IMR-90 (cell line): Measurements from ENCODE around the gene FBXL7. TPM values are rescaled to one million over a fixed set of nuclear protein-coding genes. Genes with fewer than 3 reads are reported as not detected.

Experiments
- ATAC-seq: fragments of 200-7000 bp; cut with Tn5 transposase; 2 replicates; pipeline ENCODE4 v1.9.1; 2020; ENCODE audit warnings: low read depth, mild to moderate bottlenecking, moderate library complexity
- BruUV-seq: library from RNA; stranded (reverse); fragments of 400-500 nt; replicated peaks from 2 replicates; lab custom pipeline; 2021; lab: Mats Ljungman, UMichigan
- CTCF ChIA-PET: fragments of 300-600 bp; formaldehyde crosslinking; extraction: SDS; loops from one replicate; lab custom pipeline; 2021; ENCODE audit warnings: antibody characterized with exemption; lab: Yijun Ruan, JAX
- POLR2A ChIA-PET: fragments of 300-600 bp; sonication (Branson Sonifier 250); formaldehyde crosslinking; loops from one replicate; lab custom pipeline; 2022; ENCODE audit warnings: antibody characterized with exemption; ENCODE audit not compliant: unreplicated experiment; lab: Charles Lee
- DNase-seq: peaks from one replicate; pipeline ENCODE4 v3.0.0; 2013
- H2AFZ ChIP-seq: replicated peaks from 2 replicates; pipeline ENCODE3; 2013; ENCODE audit warnings: low read length, mild to moderate bottlenecking; ENCODE audit not compliant: poor library complexity
- H2AK5ac ChIP-seq: 2 replicates; pipeline ENCODE4 v1.6.1; 2013; ENCODE audit warnings: low read depth, low read length, inconsistent platforms
- H2AK9ac ChIP-seq: replicated peaks from 2 replicates; pipeline ENCODE3; 2013; ENCODE audit warnings: mild to moderate bottlenecking, low read depth, low read length, moderate library complexity; ENCODE audit not compliant: poor library complexity
- H2BK120ac ChIP-seq: 2 replicates; pipeline ENCODE4 v1.6.1; 2013; ENCODE audit warnings: low read depth, low read length, inconsistent platforms
- H2BK15ac ChIP-seq: 3 replicates; pipeline ENCODE4 v1.6.1; 2013; ENCODE audit warnings: low read depth, low read length, inconsistent platforms
- H2BK20ac ChIP-seq: 2 replicates; pipeline ENCODE4 v1.6.1; 2013; ENCODE audit warnings: low read depth, mild to moderate bottlenecking, inconsistent platforms, low read length, moderate library complexity
- H2BK5ac ChIP-seq: 2 replicates; pipeline ENCODE4 v1.6.1; 2013; ENCODE audit warnings: mild to moderate bottlenecking, low read depth, low read length, inconsistent platforms; ENCODE audit not compliant: poor library complexity, severe bottlenecking
- H3K14ac ChIP-seq: replicated peaks from 2 replicates; pipeline ENCODE4 v1.6.1; 2013; ENCODE audit warnings: low read depth, low read length, inconsistent platforms
- H3K18ac ChIP-seq: 2 replicates; pipeline ENCODE4 v1.6.1; 2013; ENCODE audit warnings: low read depth, low read length, control low read depth
- H3K23ac ChIP-seq: 2 replicates; pipeline ENCODE4 v1.6.1; 2013; ENCODE audit warnings: low read depth, low read length, inconsistent platforms
- H3K27ac ChIP-seq: 2 replicates; pipeline ENCODE4 v1.5.1; 2013; ENCODE audit warnings: mild to moderate bottlenecking, control low read depth, low read length; ENCODE audit not compliant: insufficient read depth
- H3K27me3 ChIP-seq: 2 replicates; pipeline ENCODE4 v1.6.1; 2013; ENCODE audit warnings: low read length; ENCODE audit not compliant: control insufficient read depth, insufficient read depth
- H3K36me3 ChIP-seq: 2 replicates; pipeline ENCODE4 v1.6.1; 2013; ENCODE audit warnings: low read length, mixed read lengths; ENCODE audit not compliant: control insufficient read depth, insufficient read depth
- H3K4ac ChIP-seq: 2 replicates; pipeline ENCODE4 v1.6.1; 2013; ENCODE audit warnings: low read depth, low read length, inconsistent platforms
- H3K4me1 ChIP-seq: 2 replicates; pipeline ENCODE4 v1.6.1; 2013; ENCODE audit warnings: low read length, mixed read lengths; ENCODE audit not compliant: control insufficient read depth, insufficient read depth
- H3K4me2 ChIP-seq: 2 replicates; pipeline ENCODE4 v1.6.1; 2013; ENCODE audit warnings: low read depth, mild to moderate bottlenecking, control low read depth, low read length, moderate library complexity
- H3K4me3 ChIP-seq: 2 replicates; pipeline ENCODE4 v1.5.1; 2013; ENCODE audit warnings: low read depth, mild to moderate bottlenecking, control low read depth, low read length, moderate library complexity; ENCODE audit not compliant: insufficient read depth
- H3K56ac ChIP-seq: 2 replicates; pipeline ENCODE4 v1.6.1; 2013; ENCODE audit warnings: low read length, inconsistent platforms; ENCODE audit not compliant: insufficient read depth; ENCODE audit errors: extremely low read depth
- H3K79me1 ChIP-seq, 2 experiments: 2 replicates each; pipeline ENCODE4 v1.6.1; 2013; ENCODE audit warnings: low read length in 2 of 2, inconsistent platforms in 1 of 2, low read depth in 1 of 2
- H3K9ac ChIP-seq: 2 replicates; pipeline ENCODE4 v1.6.1; 2013; ENCODE audit warnings: low read depth, low read length, control low read depth
- H3K9me1 ChIP-seq: 2 replicates; pipeline ENCODE4 v1.6.1; 2013; ENCODE audit warnings: low read length, inconsistent platforms; ENCODE audit not compliant: insufficient read depth
- H3K9me3 ChIP-seq: 2 replicates; pipeline ENCODE4 v1.6.1; 2013; ENCODE audit warnings: low read length; ENCODE audit not compliant: control insufficient read depth, insufficient read depth
- H4K20me1 ChIP-seq: 2 replicates; pipeline ENCODE4 v1.6.1; 2013; ENCODE audit warnings: low read length, inconsistent platforms; ENCODE audit not compliant: insufficient read depth
- H4K5ac ChIP-seq: 2 replicates; pipeline ENCODE4 v1.6.1; 2013; ENCODE audit warnings: mild to moderate bottlenecking, low read depth, low read length, control low read depth
- H4K8ac ChIP-seq, 2 experiments: 2 replicates each; pipeline ENCODE4 v1.6.1; 2013; ENCODE audit warnings: low read depth in 2 of 2, low read length in 2 of 2, control low read depth in 1 of 2, inconsistent platforms in 1 of 2
- H4K91ac ChIP-seq: 2 replicates; pipeline ENCODE4 v1.6.1; 2013; ENCODE audit warnings: low read depth, low read length, inconsistent platforms; ENCODE audit not compliant: insufficient read depth
- BHLHE40 ChIP-seq: fragments of 150-350 bp; IDR thresholded peaks from 2 replicates; pipeline ENCODE4 v1.6.1; 2016; ENCODE audit warnings: mild to moderate bottlenecking, low read depth, low read length
- CEBPB ChIP-seq: IDR thresholded peaks from 2 replicates; pipeline ENCODE4 v1.6.1; 2012; ENCODE audit warnings: low read depth, low read length, improper control_type of control experiment
- CHD1 ChIP-seq: IDR thresholded peaks from 2 replicates; pipeline ENCODE4 v1.6.1; 2012; ENCODE audit warnings: low read depth, low read length, improper control_type of control experiment
- CTCF ChIP-seq: conservative IDR thresholded peaks from 2 replicates; pipeline ENCODE4 v1.5.1; 2012; ENCODE audit warnings: mild to moderate bottlenecking, low read depth, low read length, improper control_type of control experiment
- FOS ChIP-seq: fragments of 150-350 bp; IDR thresholded peaks from 2 replicates; pipeline ENCODE4 v1.6.1; 2016; ENCODE audit warnings: low read depth, low read length
- MAFK ChIP-seq: IDR thresholded peaks from 2 replicates; pipeline ENCODE4 v1.6.1; 2012; ENCODE audit warnings: low read depth, low read length, improper control_type of control experiment
- MAZ ChIP-seq: IDR thresholded peaks from 2 replicates; pipeline ENCODE4 v1.6.1; 2012; ENCODE audit warnings: low read depth, mild to moderate bottlenecking, low read length, improper control_type of control experiment, moderate library complexity, borderline replicate concordance
- MXI1 ChIP-seq: IDR thresholded peaks from 2 replicates; pipeline ENCODE4 v1.6.1; 2012; ENCODE audit warnings: low read depth, mild to moderate bottlenecking, low read length, moderate library complexity, borderline replicate concordance
- NFE2L2 ChIP-seq: fragments of 150-350 bp; IDR thresholded peaks from 2 replicates; pipeline ENCODE4 v1.6.1; 2016; ENCODE audit warnings: low read depth, mild to moderate bottlenecking, low read length
- POLR2A ChIP-seq: IDR thresholded peaks from 2 replicates; pipeline ENCODE4 v1.6.1; 2012; ENCODE audit warnings: mild to moderate bottlenecking, low read depth, low read length
- RAD21 ChIP-seq: IDR thresholded peaks from 2 replicates; pipeline ENCODE4 v1.6.1; 2012; ENCODE audit warnings: low read length, improper control_type of control experiment
- RFX5 ChIP-seq: IDR thresholded peaks from 2 replicates; pipeline ENCODE4 v1.8.0; 2012; ENCODE audit warnings: low read depth, mild to moderate bottlenecking, low read length, moderate library complexity
- WGBS, 2 experiments: methylation state at CpG; one replicate each; pipeline versions ENCODE4 v1.1.5 to v1.1.7; 2013; ENCODE audit warnings: missing lambda C conversion rate in 2 of 2; ENCODE audit not compliant: insufficient read length in 1 of 2; ENCODE audit errors: extremely low coverage in 2 of 2; 5-methylcytosine and 5-hydroxymethylcytosine counted together
- dilution Hi-C: fragments of 300-500 bp; cut with HindIII; formaldehyde crosslinking; loops from one replicate; pipeline ENCODE4 v1.14.3; 2018; ENCODE audit warnings: low sequenced_read_pairs; ENCODE audit not compliant: unreplicated experiment
- in situ Hi-C: fragments of 300-500 bp; cut with MboI; formaldehyde crosslinking; loops from 3 replicates; pipeline ENCODE4 v1.14.3; 2019; ENCODE audit warnings: low sequenced_read_pairs, inconsistent platforms, mixed read lengths
- intact Hi-C: fragments of 100-400 bp; cut with micrococcal nuclease; formaldehyde crosslinking; loops from 2 replicates; pipeline ENCODE4 v1.10.0; 2022
- polyA plus RNA-seq, 3 experiments: library from polyadenylated mRNA; depleted of rRNA; stranded (reverse); fragments of >200 nt; gene quantifications; 2 replicates each; pipeline ENCODE4 v1.2.3, GENCODE V29; 2012; ENCODE audit warnings: low replicate concordance in 1 of 3
- total RNA-seq: library from RNA; depleted of rRNA; stranded (reverse); fragments of >200 nt; gene quantifications from 2 replicates; pipeline ENCODE4 v1.2.3, GENCODE V29; 2012
- TF ChIP-seq, protein P1 (sequence below): fragments of 150-350 bp; IDR thresholded peaks from 2 replicates; pipeline ENCODE4 v1.6.1; 2016; ENCODE audit warnings: low read depth, mild to moderate bottlenecking, low read length, moderate library complexity, borderline replicate concordance

Gene FBXL7
- total and polyA plus RNA-seq, 2 of the 4 experiments (the other 2 are of a cell fraction) = 4.1 to 10.2 TPM

GRCh38 chr5:15899481-15899880, 399.5 kb downstream of the FBXL7 start:
- intact Hi-C loops (loop anchor here (1.0 kb wide), 1 partner anchor 47 kb away; no protein-coding TSS in a partner anchor), dilution Hi-C loops (no loop called here), in situ Hi-C loops (no loop called here)
- Histone ChIP-seq H3K27me3 (no peaks in the 10 kb centered on the region), H4K8ac (no peak overlapping the region), H3K27ac (no peak overlapping the region), H2BK120ac (no peak overlapping the region), H3K9me1 (no peaks in the 10 kb centered on the region), H3K4me3 (no peak overlapping the region), H4K5ac (no peak overlapping the region), H3K79me1 (no peaks in the 10 kb centered on the region), H3K4ac (no peak overlapping the region), H3K14ac (no peak overlapping the region), H3K9ac (no peak overlapping the region), H2AK5ac (no peak overlapping the region), H4K20me1 (no peaks in the 10 kb centered on the region), H3K56ac (no peak overlapping the region; the same call in 1 of the 2 replicates), H2AFZ (no peak overlapping the region), H3K4me2 (no peak overlapping the region), H2BK20ac (no peak overlapping the region), H2BK5ac (no peak overlapping the region), H2AK9ac (no peak overlapping the region), H3K4me1 (peaks cover 1% of the 10 kb centered on the region; the same call in 1 of the 2 replicates), H4K91ac (no peak overlapping the region), H3K23ac (no peak overlapping the region), H3K36me3 (no peaks in the 10 kb centered on the region), H3K9me3 (no peaks in the 10 kb centered on the region), H2BK15ac (no peak overlapping the region), H3K18ac (no peak overlapping the region)
- no CpG with 5 or more reads among the region's 1 CpG for WGBS, 2 experiments
- no peak for TF ChIP-seq POLR2A
- TF ChIP-seq FOS = no peak
- TF ChIP-seq, protein P1, sequence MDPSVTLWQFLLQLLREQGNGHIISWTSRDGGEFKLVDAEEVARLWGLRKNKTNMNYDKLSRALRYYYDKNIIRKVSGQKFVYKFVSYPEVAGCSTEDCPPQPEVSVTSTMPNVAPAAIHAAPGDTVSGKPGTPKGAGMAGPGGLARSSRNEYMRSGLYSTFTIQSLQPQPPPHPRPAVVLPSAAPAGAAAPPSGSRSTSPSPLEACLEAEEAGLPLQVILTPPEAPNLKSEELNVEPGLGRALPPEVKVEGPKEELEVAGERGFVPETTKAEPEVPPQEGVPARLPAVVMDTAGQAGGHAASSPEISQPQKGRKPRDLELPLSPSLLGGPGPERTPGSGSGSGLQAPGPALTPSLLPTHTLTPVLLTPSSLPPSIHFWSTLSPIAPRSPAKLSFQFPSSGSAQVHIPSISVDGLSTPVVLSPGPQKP = no peak
- TF ChIP-seq RAD21 = no peak
- no peak for TF ChIP-seq MAZ
- TF ChIP-seq RFX5 = no peak
- TF ChIP-seq NFE2L2 = no peak
- no peak for TF ChIP-seq CHD1
- TF ChIP-seq MXI1 = no peak
- TF ChIP-seq MAFK = no peak
- TF ChIP-seq CTCF = no peak
- TF ChIP-seq CEBPB = no peak
- no peak for TF ChIP-seq BHLHE40
- ChIA-PET POLR2A (no interaction called here), CTCF (interaction anchor here (1.2 kb wide), 1 partner anchor 19 kb away, joined by 3 read pairs; no protein-coding TSS in a partner anchor)
- no TSS peak for BruUV-seq
- DNase-seq (no peak), ATAC-seq (no peak)
